Measurements from ENCODE around the gene CAMK2B. TPM values are rescaled to one million over a fixed set of nuclear protein-coding genes. Genes with fewer than 3 reads are reported as not detected.

Gene CAMK2B
- polyA plus RNA-seq, 2 donors, result 0.33 to 1.2 TPM

- Histone ChIP-seq H3K4me3 (ENCODE audit: low read depth in 1 of 2, low read length in 2 of 2) (no peak overlapping the region), H3K27me3 (ENCODE audit: control insufficient read depth in 1 of 2, insufficient read depth in 2 of 2, low read length in 2 of 2) (no peaks in the 10 kb centered on the region), H3K9me3 (ENCODE audit: control insufficient read depth in 2 of 2, insufficient read depth in 1 of 2, low read depth in 1 of 2, low read length in 1 of 2) (peaks cover 0 to 6% of the 10 kb centered on the region in 2 donors), H3K36me3 (ENCODE audit: control insufficient read depth in 2 of 2, insufficient read depth in 2 of 2, low read length in 1 of 2) (no peaks in the 10 kb centered on the region), H3K27ac (ENCODE audit: low read depth in 2 of 2, low read length in 1 of 2) (no peak overlapping the region), H3K4me1 (ENCODE audit: control insufficient read depth in 2 of 2, insufficient read depth in 2 of 2, low read length in 1 of 2) (peaks cover 0 to 11% of the 10 kb centered on the region in 2 donors)
- 76 to 88% methylated on average over 5 of the region's 5 CpGs for WGBS, 2 donors
Measured at GRCh38 chr7:44186736-44187135, 138.7 kb downstream of the CAMK2B start.

DNA sequence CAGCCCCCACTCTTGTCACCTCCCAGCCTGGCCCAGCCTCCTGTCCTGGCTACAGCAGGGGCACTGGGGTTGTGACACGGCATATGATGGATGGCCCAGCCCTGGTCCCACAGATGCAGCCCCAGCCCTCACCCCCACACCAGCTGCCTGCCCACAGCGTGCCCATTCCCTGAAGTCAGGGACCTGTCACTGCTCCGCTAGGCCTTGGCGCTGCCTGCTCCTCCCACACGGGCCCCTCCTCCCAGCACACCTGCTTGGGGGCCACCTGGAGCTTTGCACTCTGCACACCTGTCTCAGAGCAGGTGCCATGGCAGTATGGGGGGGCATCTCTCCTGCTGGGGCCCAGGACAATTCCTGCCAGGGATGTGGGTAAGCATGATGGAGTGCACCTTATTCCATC is 139.7 kb downstream of the CAMK2B start:
- H3K36me3 ChIP-seq (ENCODE audit: control insufficient read depth in 2 of 2, insufficient read depth in 2 of 2, low read length in 1 of 2), result no peaks in the 10 kb centered on the region
- H3K4me1 ChIP-seq (ENCODE audit: control insufficient read depth in 2 of 2, insufficient read depth in 2 of 2, low read length in 1 of 2), result peaks cover 0 to 11% of the 10 kb centered on the region in 2 donors
- no peak overlapping the region for H3K27ac ChIP-seq (ENCODE audit: low read depth in 2 of 2, low read length in 1 of 2)
- no peaks in the 10 kb centered on the region for H3K27me3 ChIP-seq (ENCODE audit: control insufficient read depth in 1 of 2, insufficient read depth in 2 of 2, low read length in 2 of 2)
- H3K4me3 ChIP-seq (ENCODE audit: low read depth in 1 of 2, low read length in 2 of 2), result no peak overlapping the region
- 74 to 86% methylated on average over 5 of the region's 5 CpGs for WGBS, 2 donors
- H3K9me3 ChIP-seq (ENCODE audit: control insufficient read depth in 2 of 2, insufficient read depth in 1 of 2, low read depth in 1 of 2, low read length in 1 of 2), result peaks cover 0 to 6% of the 10 kb centered on the region in 2 donors

DNA sequence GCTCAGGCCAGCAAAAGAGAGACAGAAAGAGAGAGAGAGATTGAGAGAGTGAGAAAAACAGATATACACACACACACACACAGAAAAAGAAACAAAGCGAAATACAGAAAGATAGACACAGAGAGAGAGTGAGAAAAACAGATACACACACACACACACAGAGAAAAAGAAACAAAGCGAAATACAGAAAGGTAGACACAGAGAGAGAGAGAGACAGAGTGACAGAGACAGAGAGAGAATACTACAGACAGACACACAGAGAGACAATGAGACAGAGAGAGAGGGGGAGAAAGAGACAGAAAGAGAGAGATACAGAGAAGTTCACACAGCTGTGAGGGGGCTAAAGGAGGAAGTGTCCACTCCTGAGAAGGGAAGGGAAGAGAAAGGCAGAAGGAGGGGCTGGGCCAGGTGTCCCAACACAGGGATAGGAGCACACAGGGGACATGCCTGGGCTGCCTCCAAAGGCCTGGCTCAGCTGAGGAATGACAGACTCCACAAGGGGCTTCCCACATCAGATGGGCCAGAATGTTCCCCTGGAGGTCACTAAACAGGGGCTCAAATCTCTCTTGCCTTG is 140.4 kb downstream of the CAMK2B start:
- Histone ChIP-seq H3K36me3 (ENCODE audit: control insufficient read depth in 2 of 2, insufficient read depth in 2 of 2, low read length in 1 of 2) (no peaks in the 10 kb centered on the region), H3K27ac (ENCODE audit: low read depth in 2 of 2, low read length in 1 of 2) (peak overlapping the region in 1 of 2 donors; percentile 6), H3K4me3 (ENCODE audit: low read depth in 1 of 2, low read length in 2 of 2) (no peak overlapping the region), H3K9me3 (ENCODE audit: control insufficient read depth in 2 of 2, insufficient read depth in 1 of 2, low read depth in 1 of 2, low read length in 1 of 2) (peaks cover 0 to 6% of the 10 kb centered on the region in 2 donors), H3K4me1 (ENCODE audit: control insufficient read depth in 2 of 2, insufficient read depth in 2 of 2, low read length in 1 of 2) (peaks cover 0 to 11% of the 10 kb centered on the region in 2 donors), H3K27me3 (ENCODE audit: control insufficient read depth in 1 of 2, insufficient read depth in 2 of 2, low read length in 2 of 2) (no peaks in the 10 kb centered on the region)
- 83 to 84% methylated on average over 2 of the region's 2 CpGs for WGBS, 2 donors

DNA sequence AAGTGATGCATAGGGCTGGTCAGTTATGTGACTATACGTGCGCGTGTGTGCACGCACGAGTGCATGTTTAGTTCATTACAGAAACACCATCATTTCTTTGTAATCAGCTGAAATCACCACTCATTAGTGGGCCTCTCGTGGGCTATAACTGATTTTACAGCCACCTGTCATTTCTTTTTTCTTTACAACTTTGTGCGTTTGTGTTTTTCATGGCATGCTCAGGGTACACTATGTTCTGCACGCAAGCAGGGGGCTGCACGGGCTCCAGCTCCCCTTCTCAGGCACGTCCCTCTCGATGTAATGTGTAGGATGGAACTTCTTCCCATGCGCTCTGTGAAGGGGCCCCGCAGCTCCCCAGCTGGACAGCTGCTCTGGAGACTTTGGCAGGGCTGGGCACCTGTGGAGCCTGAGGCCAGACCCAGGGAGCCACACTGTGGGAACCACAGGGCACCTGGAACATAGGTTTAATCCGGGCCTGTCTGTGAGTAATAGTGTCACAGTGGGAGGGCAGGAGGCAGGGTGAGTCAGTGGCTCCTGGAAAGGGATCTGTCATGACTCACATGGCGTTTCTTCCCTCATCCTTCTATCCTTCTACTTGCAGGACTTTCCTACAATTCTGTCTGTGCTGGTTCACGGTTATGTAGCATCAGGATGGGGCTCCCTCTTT is 141.1 kb downstream of the CAMK2B start:
- Histone ChIP-seq H3K27me3 (ENCODE audit: control insufficient read depth in 1 of 2, insufficient read depth in 2 of 2, low read length in 2 of 2) (no peaks in the 10 kb centered on the region), H3K9me3 (ENCODE audit: control insufficient read depth in 2 of 2, insufficient read depth in 1 of 2, low read depth in 1 of 2, low read length in 1 of 2) (peaks cover 0 to 6% of the 10 kb centered on the region in 2 donors), H3K4me1 (ENCODE audit: control insufficient read depth in 2 of 2, insufficient read depth in 2 of 2, low read length in 1 of 2) (peaks cover 0 to 11% of the 10 kb centered on the region in 2 donors), H3K4me3 (ENCODE audit: low read depth in 1 of 2, low read length in 2 of 2) (no peak overlapping the region), H3K36me3 (ENCODE audit: control insufficient read depth in 2 of 2, insufficient read depth in 2 of 2, low read length in 1 of 2) (no peaks in the 10 kb centered on the region), H3K27ac (ENCODE audit: low read depth in 2 of 2, low read length in 1 of 2) (peak overlapping the region in 1 of 2 donors; percentile 45)
- 57 to 68% methylated on average over 16 of the region's 16 CpGs for WGBS, 2 donors

- Histone ChIP-seq H3K4me3 (ENCODE audit: low read depth in 1 of 2, low read length in 2 of 2) (no peak overlapping the region), H3K27me3 (ENCODE audit: control insufficient read depth in 1 of 2, insufficient read depth in 2 of 2, low read length in 2 of 2) (no peaks in the 10 kb centered on the region), H3K36me3 (ENCODE audit: control insufficient read depth in 2 of 2, insufficient read depth in 2 of 2, low read length in 1 of 2) (no peaks in the 10 kb centered on the region), H3K27ac (ENCODE audit: low read depth in 2 of 2, low read length in 1 of 2) (no peak overlapping the region), H3K4me1 (ENCODE audit: control insufficient read depth in 2 of 2, insufficient read depth in 2 of 2, low read length in 1 of 2) (peaks cover 0 to 11% of the 10 kb centered on the region in 2 donors), H3K9me3 (ENCODE audit: control insufficient read depth in 2 of 2, insufficient read depth in 1 of 2, low read depth in 1 of 2, low read length in 1 of 2) (peaks cover 0 to 6% of the 10 kb centered on the region in 2 donors)
- 20 to 31% methylated on average over 2 of the region's 2 CpGs for WGBS, 2 donors
Measured at GRCh38 chr7:44183386-44183785, 142.0 kb downstream of the CAMK2B start.

GRCh38 chr7:44182827-44183226 is 142.6 kb downstream of the CAMK2B start:
- Histone ChIP-seq H3K36me3 (ENCODE audit: control insufficient read depth in 2 of 2, insufficient read depth in 2 of 2, low read length in 1 of 2) (no peaks in the 10 kb centered on the region), H3K4me3 (ENCODE audit: low read depth in 1 of 2, low read length in 2 of 2) (no peak overlapping the region), H3K27me3 (ENCODE audit: control insufficient read depth in 1 of 2, insufficient read depth in 2 of 2, low read length in 2 of 2) (no peaks in the 10 kb centered on the region), H3K9me3 (ENCODE audit: control insufficient read depth in 2 of 2, insufficient read depth in 1 of 2, low read depth in 1 of 2, low read length in 1 of 2) (peaks cover 0 to 6% of the 10 kb centered on the region in 2 donors), H3K4me1 (ENCODE audit: control insufficient read depth in 2 of 2, insufficient read depth in 2 of 2, low read length in 1 of 2) (peaks cover 0 to 11% of the 10 kb centered on the region in 2 donors), H3K27ac (ENCODE audit: low read depth in 2 of 2, low read length in 1 of 2) (no peak overlapping the region)
- WGBS, 2 donors, result 79 to 93% methylated on average over 5 of the region's 5 CpGs

DNA sequence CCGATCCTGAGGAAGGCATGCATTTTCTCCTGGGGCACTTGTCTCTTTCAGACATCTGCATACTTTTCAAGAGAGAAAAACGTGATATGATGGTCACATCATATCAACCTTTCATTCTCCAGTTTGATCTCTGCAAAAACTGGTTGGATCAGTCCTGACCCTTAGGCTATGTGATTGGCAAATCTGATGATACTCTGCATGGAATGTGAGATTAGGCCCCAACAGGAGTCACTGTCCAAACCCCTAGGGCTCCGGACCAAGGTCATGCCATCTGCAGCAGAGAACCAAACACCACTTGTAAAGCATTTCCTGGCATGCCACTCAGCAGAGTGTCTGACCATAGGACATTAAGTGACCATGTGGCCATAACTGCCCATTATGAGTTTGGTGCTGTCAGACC is 144.8 kb downstream of the CAMK2B start:
- Histone ChIP-seq H3K4me3 (ENCODE audit: low read depth in 1 of 2, low read length in 2 of 2) (no peak overlapping the region), H3K27me3 (ENCODE audit: control insufficient read depth in 1 of 2, insufficient read depth in 2 of 2, low read length in 2 of 2) (no peaks in the 10 kb centered on the region), H3K36me3 (ENCODE audit: control insufficient read depth in 2 of 2, insufficient read depth in 2 of 2, low read length in 1 of 2) (no peaks in the 10 kb centered on the region), H3K9me3 (ENCODE audit: control insufficient read depth in 2 of 2, insufficient read depth in 1 of 2, low read depth in 1 of 2, low read length in 1 of 2) (peaks cover 0 to 6% of the 10 kb centered on the region in 2 donors), H3K27ac (ENCODE audit: low read depth in 2 of 2, low read length in 1 of 2) (no peak overlapping the region), H3K4me1 (ENCODE audit: control insufficient read depth in 2 of 2, insufficient read depth in 2 of 2, low read length in 1 of 2) (peaks cover 0 to 11% of the 10 kb centered on the region in 2 donors)
- WGBS, 2 donors, result 49 to 53% methylated on average over 3 of the region's 3 CpGs

DNA sequence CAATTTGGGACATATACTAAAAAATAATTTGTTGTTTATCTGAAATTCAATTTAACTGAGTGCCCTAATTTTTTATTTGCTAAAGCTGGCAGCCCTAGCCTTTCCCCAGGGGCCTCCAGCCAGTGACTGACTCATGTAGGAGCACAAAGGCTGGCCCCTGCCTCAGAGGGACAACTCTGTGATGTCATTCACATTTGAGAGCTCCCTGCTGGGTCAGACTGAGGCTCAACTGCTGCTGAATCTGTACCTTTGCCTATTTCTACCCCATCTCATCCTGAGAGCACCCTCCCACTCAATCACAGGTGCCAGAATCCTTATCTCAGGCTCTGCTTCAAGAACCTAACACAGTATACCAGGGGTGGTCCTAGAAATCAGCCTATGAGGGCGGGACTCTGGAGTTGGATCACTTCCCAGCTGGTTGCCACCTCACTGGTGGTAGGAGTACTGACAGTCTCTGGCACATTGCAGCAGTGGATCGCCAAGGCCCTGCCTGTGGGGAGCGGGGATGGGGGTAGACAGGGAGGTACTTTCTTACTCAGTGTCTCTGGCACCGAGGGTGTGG is 147.7 kb downstream of the CAMK2B start:
- Histone ChIP-seq H3K4me1 (ENCODE audit: control insufficient read depth in 2 of 2, insufficient read depth in 2 of 2, low read length in 1 of 2) (no peaks in the 10 kb centered on the region), H3K27ac (ENCODE audit: low read depth in 2 of 2, low read length in 1 of 2) (no peak overlapping the region), H3K4me3 (ENCODE audit: low read depth in 1 of 2, low read length in 2 of 2) (no peak overlapping the region), H3K27me3 (ENCODE audit: control insufficient read depth in 1 of 2, insufficient read depth in 2 of 2, low read length in 2 of 2) (no peaks in the 10 kb centered on the region), H3K9me3 (ENCODE audit: control insufficient read depth in 2 of 2, insufficient read depth in 1 of 2, low read depth in 1 of 2, low read length in 1 of 2) (peaks cover 0 to 3% of the 10 kb centered on the region in 2 donors), H3K36me3 (ENCODE audit: control insufficient read depth in 2 of 2, insufficient read depth in 2 of 2, low read length in 1 of 2) (no peaks in the 10 kb centered on the region)
- 72 to 76% methylated on average over 4 of the region's 4 CpGs for WGBS, 2 donors

GRCh38 chr7:44176486-44176885 is 148.9 kb downstream of the CAMK2B start:
- H3K9me3 ChIP-seq (ENCODE audit: control insufficient read depth in 2 of 2, insufficient read depth in 1 of 2, low read depth in 1 of 2, low read length in 1 of 2), result no peaks in the 10 kb centered on the region
- no peaks in the 10 kb centered on the region for H3K36me3 ChIP-seq (ENCODE audit: control insufficient read depth in 2 of 2, insufficient read depth in 2 of 2, low read length in 1 of 2)
- no peak overlapping the region for H3K27ac ChIP-seq (ENCODE audit: low read depth in 2 of 2, low read length in 1 of 2)
- 72 to 84% methylated on average over 7 of the region's 7 CpGs for WGBS, 2 donors
- H3K4me1 ChIP-seq (ENCODE audit: control insufficient read depth in 2 of 2, insufficient read depth in 2 of 2, low read length in 1 of 2), result no peaks in the 10 kb centered on the region
- H3K27me3 ChIP-seq (ENCODE audit: control insufficient read depth in 1 of 2, insufficient read depth in 2 of 2, low read length in 2 of 2), result no peaks in the 10 kb centered on the region
- no peak overlapping the region for H3K4me3 ChIP-seq (ENCODE audit: low read depth in 1 of 2, low read length in 2 of 2)
